K562 (cell line): ENCODE results near the gene CD6. TPM values are rescaled to one million over a fixed set of nuclear protein-coding genes. Genes with fewer than 3 reads are reported as not detected.

ENCODE experiments used
- ATAC-seq: fragments of 200-7000 bp; cut with Tn5 transposase; 3 replicates; pipeline ENCODE4 v1.9.1; 2020; ENCODE audit warnings: moderate library complexity
- BruUV-seq: library from RNA; stranded (reverse); fragments of 400-500 nt; replicated peaks from 2 replicates; lab custom pipeline; 2021; lab: Mats Ljungman, UMichigan
- CTCF ChIA-PET: fragments of 300-600 bp; formaldehyde crosslinking; extraction: SDS; loops from one replicate; lab custom pipeline; 2021; ENCODE audit warnings: low intra/inter-chr PET ratio; lab: Yijun Ruan, JAX
- POLR2A ChIA-PET: fragments of 300-600, 350-650 bp; sonication (Branson Sonifier 250); formaldehyde crosslinking; extraction: SDS; loops from one replicate; lab custom pipeline; 2021; ENCODE audit warnings: antibody characterized with exemption, inconsistent platforms; lab: Yijun Ruan, JAX
- DNase-seq, 4 experiments: peaks; one replicate each; pipeline versions ENCODE4 v3.0.0 to v3.0.0-alpha.2; 2011 to 2018; ENCODE audit warnings: low spot score in 3 of 4, mixed read lengths in 3 of 4; ENCODE audit errors: extremely low read depth in 1 of 4
- FAIRE-seq: peaks from 2 replicates; lab custom pipeline; 2011; peaks lifted over from hg19 to GRCh38; lab: Jason Lieb, UNC
- H2AFZ ChIP-seq: 2 replicates; pipeline ENCODE4 v1.6.0; 2011; ENCODE audit warnings: low read depth, low read length, control low read depth, inconsistent platforms
- H3K27ac ChIP-seq: fragments of 200-600 bp; 3 replicates; pipeline ENCODE4 v1.8.0; 2011; ENCODE audit warnings: low read depth, mild to moderate bottlenecking, control low read depth, inconsistent platforms, low read length, moderate library complexity, mixed read lengths; ENCODE audit errors: extremely low read depth
- H3K27me3 ChIP-seq, 2 experiments: fragments of 300-600 bp in 1 of 2; 2 replicates in 1 of 2; 3 replicates in 1 of 2; pipeline versions ENCODE4 v1.6.0 to v1.8.0; 2011; ENCODE audit warnings: inconsistent platforms in 2 of 2, low read length in 2 of 2, mild to moderate bottlenecking in 1 of 2, mixed read lengths in 1 of 2, moderate library complexity in 1 of 2; ENCODE audit not compliant: control insufficient read depth in 2 of 2, insufficient read depth in 2 of 2
- H3K36me3 ChIP-seq: fragments of 300-600 bp; 3 replicates; pipeline ENCODE4 v1.8.0; 2011; ENCODE audit warnings: mild to moderate bottlenecking, low read length, inconsistent platforms; ENCODE audit not compliant: control insufficient read depth, insufficient read depth
- H3K4me1 ChIP-seq, 2 experiments: fragments of 200-600 bp in 1 of 2; replicated peaks in 1 of 2; 2 replicates in 1 of 2; 3 replicates in 1 of 2; pipeline versions ENCODE4 v1.5.1 to v1.8.0; 2011; ENCODE audit warnings: inconsistent platforms in 2 of 2, low read length in 2 of 2, mild to moderate bottlenecking in 1 of 2, mixed read lengths in 1 of 2, moderate library complexity in 1 of 2; ENCODE audit not compliant: control insufficient read depth in 2 of 2, insufficient read depth in 2 of 2
- H3K4me2 ChIP-seq: 2 replicates; pipeline ENCODE4 v1.6.1; 2011; ENCODE audit warnings: low read length, control low read depth, inconsistent platforms, mixed read lengths; ENCODE audit not compliant: insufficient read depth
- H3K4me3 ChIP-seq: fragments of 200-600 bp; sonication (generic), shearing (Covaris generic); 2 replicates; pipeline ENCODE4 v1.5.1; 2016; ENCODE audit warnings: control low read depth, inconsistent platforms
- H3K79me2 ChIP-seq: fragments of 200-600 bp; 3 replicates; pipeline ENCODE4 v1.8.0; 2011; ENCODE audit warnings: low read length, inconsistent platforms; ENCODE audit not compliant: control insufficient read depth, insufficient read depth
- H3K9ac ChIP-seq, 2 experiments: 2 replicates each; pipeline versions ENCODE4 v1.6.0 to v1.6.1; 2011; ENCODE audit warnings: low read depth in 2 of 2, low read length in 2 of 2, control low read depth in 1 of 2, inconsistent platforms in 1 of 2, mild to moderate bottlenecking in 1 of 2, mixed read lengths in 1 of 2; ENCODE audit not compliant: insufficient read depth in 1 of 2
- H3K9me1 ChIP-seq: one replicate; pipeline ENCODE4 v1.6.0; 2011; ENCODE audit warnings: inconsistent platforms, mild to moderate bottlenecking, low read length, moderate library complexity; ENCODE audit not compliant: control insufficient read depth, insufficient read depth
- H3K9me3 ChIP-seq: replicated peaks from 2 replicates; pipeline ENCODE4 v1.5.1; 2011; ENCODE audit warnings: low read depth, low read length, inconsistent platforms; ENCODE audit not compliant: control insufficient read depth, insufficient read depth
- H4K20me1 ChIP-seq: replicated peaks from 2 replicates; pipeline ENCODE4 v1.6.1; 2011; ENCODE audit warnings: low read length, inconsistent platforms, mixed read lengths; ENCODE audit not compliant: control insufficient read depth, insufficient read depth
- BRD9 ChIP-seq: fragments of 450-650 bp; IDR thresholded peaks from 2 replicates; pipeline ENCODE4 v1.6.1; 2018; ENCODE audit warnings: low read depth; ENCODE audit not compliant: partially characterized antibody
- DIDO1 ChIP-seq: fragments of 450-650 bp; IDR thresholded peaks from 2 replicates; pipeline ENCODE4 v1.6.1; 2016; ENCODE audit warnings: low read depth, missing biosample characterization, missing genetic modification characterization
- HNRNPH1 ChIP-seq: fragments of 200-400 bp; formaldehyde crosslinking; optimal IDR thresholded peaks from 2 replicates; pipeline ENCODE3; 2017; ENCODE audit warnings: low read depth, mild to moderate bottlenecking, low read length, moderate library complexity
- MCM5 ChIP-seq: fragments of 450-650 bp; IDR thresholded peaks from 2 replicates; pipeline ENCODE4 v1.6.1; 2016; ENCODE audit warnings: low read depth
- MXI1 ChIP-seq: IDR thresholded peaks from 2 replicates; pipeline ENCODE4 v1.6.1; 2011; ENCODE audit warnings: low read depth, mild to moderate bottlenecking, improper control_type of control experiment, low read length
- SAFB ChIP-seq: fragments of 200-400 bp; formaldehyde crosslinking; IDR thresholded peaks from 2 replicates; pipeline ENCODE4 v1.6.1; 2017; ENCODE audit warnings: low read depth, low read length, borderline replicate concordance
- SIN3B ChIP-seq: fragments of 450-650 bp; IDR thresholded peaks from 2 replicates; pipeline ENCODE4 v1.6.1; 2017; ENCODE audit warnings: low read depth, mild to moderate bottlenecking, moderate library complexity
- TAF9B ChIP-seq: fragments of 450-650 bp; IDR thresholded peaks from 2 replicates; pipeline ENCODE4 v1.6.1; 2018; ENCODE audit warnings: mild to moderate bottlenecking; ENCODE audit not compliant: partially characterized antibody
- TEAD2 ChIP-seq: fragments of 450-650 bp; IDR thresholded peaks from 2 replicates; pipeline ENCODE4 v1.6.1; 2016; ENCODE audit warnings: missing genetic modification characterization, control low read depth, missing compliant biosample characterization
- YBX1 ChIP-seq: fragments of 450-650 bp; IDR thresholded peaks from 2 replicates; pipeline ENCODE4 v1.7.1; 2016; ENCODE audit warnings: mild to moderate bottlenecking
- WGBS: fragments of 100-300 bp; shearing (Covaris generic); methylation state at CpG from one replicate; pipeline ENCODE4 v1.1.6; 2016; ENCODE audit warnings: low coverage, mixed read lengths; ENCODE audit not compliant: insufficient coverage; ENCODE audit errors: missing lambda C conversion rate; 5-methylcytosine and 5-hydroxymethylcytosine counted together
- in situ Hi-C: fragments of 300-500 bp; cut with MboI; formaldehyde crosslinking; loops from 4 replicates; pipeline ENCODE4 v1.15.0; 2018; ENCODE audit warnings: inconsistent platforms, mixed read lengths
- intact Hi-C: fragments of 100-400 bp; cut with micrococcal nuclease; formaldehyde crosslinking; loops from 2 replicates; pipeline ENCODE4 v1.14.2; 2022
- polyA plus RNA-seq, 8 experiments: library from polyadenylated mRNA; depleted of rRNA in 4 of 8; stranded (reverse) in 5 of 8; unstranded in 3 of 8; fragments of >200 nt; fragmentation: Nextera tagmentation in 2 of 8; fragmentation: Illumina TruSeq in 1 of 8; extraction: Ambion mirVana in 2 of 8; extraction: Trizol in 1 of 8; gene quantifications; 2 replicates each; pipeline versions ENCODE4 v1.2.1 to v1.2.3, GENCODE V29; 2011 to 2014; ENCODE audit warnings: inconsistent platforms in 1 of 8, missing spikeins in 1 of 8
- total RNA-seq, 7 experiments: library from RNA; depleted of rRNA in 6 of 7; stranded (reverse); fragments of >200 nt in 6 of 7; fragmentation: Illumina TruSeq in 2 of 7; extraction: Trizol in 2 of 7; gene quantifications; 2 replicates each; pipeline versions ENCODE4 v1.2.1 to v1.2.3, GENCODE V29; 2011 to 2021; ENCODE audit warnings: low replicate concordance in 1 of 7
- TF ChIP-seq, protein P1 (sequence below): sonication (generic); formaldehyde crosslinking; IDR thresholded peaks from 2 replicates; pipeline ENCODE4 v1.8.0; 2022; ENCODE audit warnings: missing genetic modification reagents, mild to moderate bottlenecking, moderate library complexity, borderline replicate concordance
- TF ChIP-seq, protein P2 (sequence below): fragments of 250-450 bp; sonication (Bioruptor Pico); IDR thresholded peaks from 2 replicates; pipeline ENCODE4 v1.5.0; 2022; ENCODE audit warnings: mild to moderate bottlenecking

CD6 gene
- total and polyA plus RNA-seq, 9 of the 15 experiments (the other 6 are each of a cell fraction or from before 2014, with no cell fraction given): 0.84 TPM; not detected in 8

DNA sequence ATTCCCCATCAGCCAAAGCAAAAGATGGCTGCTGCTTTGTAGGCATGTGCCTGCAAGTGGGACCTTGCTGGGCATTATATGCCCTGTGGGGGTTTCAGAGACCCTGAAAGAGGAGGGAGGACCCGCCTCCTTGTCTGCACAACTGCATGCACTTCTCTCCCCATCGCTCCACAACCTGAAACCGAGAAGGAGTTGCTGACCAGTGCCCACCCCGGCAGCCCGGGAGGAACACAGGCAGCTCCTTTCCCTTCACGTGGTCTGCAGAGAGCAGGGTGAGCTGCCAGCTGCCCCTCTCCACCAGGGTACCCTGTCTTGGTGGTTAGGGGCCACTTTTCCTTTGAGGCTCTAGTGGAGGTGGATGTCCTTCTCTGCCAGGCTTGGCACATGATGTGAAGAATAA, 48.6 kb upstream of the CD6 start:
- Histone ChIP-seq H3K79me2 (peaks cover 14% of the 10 kb centered on the region; the same call in 2 of the 3 replicates), H3K9ac (no peak overlapping the region), H2AFZ (no peak overlapping the region), H4K20me1 (peaks cover 5% of the 10 kb centered on the region; the same call in 1 of the 2 replicates), H3K4me1 (peaks cover 7 to 22% of the 10 kb centered on the region in 2 experiments; a peak in 4 of 5 replicates), H3K9me3 (no peaks in the 10 kb centered on the region), H3K27me3 (peaks cover 29 to 35% of the 10 kb centered on the region in 2 experiments)
- CTCF ChIA-PET: no interaction called here
- 87% methylated on average over 6 of the region's 6 CpGs for WGBS
- POLR2A ChIA-PET: interaction anchor here (0.9 to 1.6 kb wide), 4 partner anchors 9 to 28 kb away, joined by 3 to 7 read pairs (median 6); partner anchors contain the start of gene TMEM109
- ATAC-seq (no peak), FAIRE-seq (no peak), DNase-seq (no peak)
- BruUV-seq: TSS peak; percentile 21
- intact Hi-C loops: no loop called here
- TF ChIP-seq SAFB: no peak
- no peak for TF ChIP-seq YBX1
- TF ChIP-seq TEAD2: no peak
- no peak for TF ChIP-seq HNRNPH1
- TF ChIP-seq MXI1: no peak
- TF ChIP-seq, protein P1, sequence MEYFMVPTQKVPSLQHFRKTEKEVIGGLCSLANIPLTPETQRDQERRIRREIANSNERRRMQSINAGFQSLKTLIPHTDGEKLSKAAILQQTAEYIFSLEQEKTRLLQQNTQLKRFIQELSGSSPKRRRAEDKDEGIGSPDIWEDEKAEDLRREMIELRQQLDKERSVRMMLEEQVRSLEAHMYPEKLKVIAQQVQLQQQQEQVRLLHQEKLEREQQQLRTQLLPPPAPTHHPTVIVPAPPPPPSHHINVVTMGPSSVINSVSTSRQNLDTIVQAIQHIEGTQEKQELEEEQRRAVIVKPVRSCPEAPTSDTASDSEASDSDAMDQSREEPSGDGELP (CRISPR knock-in tag): no peak
- TF ChIP-seq SIN3B: no peak
- TF ChIP-seq, protein P2, sequence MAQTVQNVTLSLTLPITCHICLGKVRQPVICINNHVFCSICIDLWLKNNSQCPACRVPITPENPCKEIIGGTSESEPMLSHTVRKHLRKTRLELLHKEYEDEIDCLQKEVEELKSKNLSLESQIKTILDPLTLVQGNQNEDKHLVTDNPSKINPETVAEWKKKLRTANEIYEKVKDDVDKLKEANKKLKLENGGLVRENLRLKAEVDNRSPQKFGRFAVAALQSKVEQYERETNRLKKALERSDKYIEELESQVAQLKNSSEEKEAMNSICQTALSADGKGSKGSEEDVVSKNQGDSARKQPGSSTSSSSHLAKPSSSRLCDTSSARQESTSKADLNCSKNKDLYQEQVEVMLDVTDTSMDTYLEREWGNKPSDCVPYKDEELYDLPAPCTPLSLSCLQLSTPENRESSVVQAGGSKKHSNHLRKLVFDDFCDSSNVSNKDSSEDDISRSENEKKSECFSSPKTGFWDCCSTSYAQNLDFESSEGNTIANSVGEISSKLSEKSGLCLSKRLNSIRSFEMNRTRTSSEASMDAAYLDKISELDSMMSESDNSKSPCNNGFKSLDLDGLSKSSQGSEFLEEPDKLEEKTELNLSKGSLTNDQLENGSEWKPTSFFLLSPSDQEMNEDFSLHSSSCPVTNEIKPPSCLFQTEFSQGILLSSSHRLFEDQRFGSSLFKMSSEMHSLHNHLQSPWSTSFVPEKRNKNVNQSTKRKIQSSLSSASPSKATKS (CRISPR knock-in tag): no peak
- TF ChIP-seq MCM5: no peak
- no peak for TF ChIP-seq BRD9
- no peak for TF ChIP-seq DIDO1 (tag)
- no peak for TF ChIP-seq TAF9B
- TF ChIP-seq, all 486 proteins: peak for 0
- no peak overlapping the region for H3K27ac ChIP-seq
- no peaks in the 10 kb centered on the region for H3K9me1 ChIP-seq
- no peak overlapping the region for H3K4me3 ChIP-seq
- H3K4me2 ChIP-seq: no peak overlapping the region
- peaks cover 43% of the 10 kb centered on the region for H3K36me3 ChIP-seq
- in situ Hi-C loops: no loop called here
